Measurements from ENCODE around the gene STX12.
"Not testable (repeated sequence)": the region's sequence is repeated elsewhere in the genome, so short reads cannot be mapped to it uniquely, and the experiment has no call there.

STX12 gene

GRCh38 chr1:27776276-27776675 is 3.3 kb downstream of the STX12 start:
- not testable (repeated sequence) for DNase-seq

DNA sequence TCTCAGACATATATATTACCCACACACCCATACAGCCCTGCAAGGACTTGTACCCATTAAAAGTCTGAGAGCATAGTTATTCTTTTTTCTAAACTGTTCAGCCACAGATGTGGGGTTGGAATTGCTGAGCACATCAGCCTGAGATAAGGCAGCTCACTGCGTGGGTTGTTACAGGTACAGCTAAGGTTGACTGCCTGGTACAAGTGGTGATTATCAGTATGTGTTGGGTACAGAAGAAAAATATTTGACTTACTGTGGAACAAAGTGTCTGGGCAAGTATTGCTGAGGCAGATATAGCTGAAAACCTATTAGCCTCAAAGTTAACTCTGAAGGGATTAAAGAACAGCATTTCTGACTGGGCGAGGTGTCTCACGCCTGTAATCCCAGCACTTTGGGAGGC is 5.0 kb downstream of the STX12 start:
- DNase-seq = no peak

GRCh38 chr1:27779122-27779521 is 6.1 kb downstream of the STX12 start:
- DNase-seq = no peak

DNA sequence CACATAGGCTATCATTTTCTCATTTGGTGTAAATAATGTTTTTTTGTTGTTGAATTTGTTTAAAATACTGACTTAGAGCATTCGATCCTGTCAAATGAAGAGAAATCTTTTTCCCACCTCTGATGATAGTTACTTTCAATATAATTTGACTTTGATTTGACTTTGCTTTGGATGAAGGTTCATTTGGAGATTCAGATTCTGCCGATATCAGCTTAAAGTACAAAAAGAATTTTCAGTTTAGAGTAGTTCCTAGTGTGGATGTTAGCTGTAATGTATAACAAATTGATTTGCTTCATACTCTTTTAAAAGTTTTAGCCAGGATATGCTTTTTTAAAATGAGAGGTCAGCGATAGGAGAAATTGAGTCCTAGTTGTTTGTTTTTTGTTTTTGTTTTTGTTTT is 9.9 kb downstream of the STX12 start:
- DNase-seq = no peak

DNA sequence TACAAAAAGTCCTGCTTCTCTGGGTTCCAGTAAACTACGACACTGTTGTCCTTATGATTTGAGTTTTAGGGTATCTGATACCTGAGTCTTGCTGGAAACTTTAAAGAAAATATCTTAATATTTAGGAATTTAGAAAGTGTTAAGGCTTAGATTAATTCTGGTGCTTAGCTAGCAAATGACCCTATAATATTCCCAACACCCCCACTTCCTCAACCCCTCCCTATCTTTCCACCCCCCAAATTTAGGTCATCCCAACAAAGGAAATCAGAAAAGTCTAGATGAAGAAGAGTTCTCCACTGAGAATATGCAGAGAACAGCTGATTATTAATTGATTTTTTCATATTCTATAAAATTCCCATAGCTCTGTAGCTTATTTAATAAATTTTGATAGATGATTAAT is 11.7 kb downstream of the STX12 start:
- no peak for DNase-seq

GRCh38 chr1:27785781-27786455 is 12.9 kb downstream of the STX12 start:
- DNase-seq = no peak

- no peak for DNase-seq
These were observed 14.9 kb downstream of the STX12 start for GRCh38 chr1:27787895-27788294.

DNA sequence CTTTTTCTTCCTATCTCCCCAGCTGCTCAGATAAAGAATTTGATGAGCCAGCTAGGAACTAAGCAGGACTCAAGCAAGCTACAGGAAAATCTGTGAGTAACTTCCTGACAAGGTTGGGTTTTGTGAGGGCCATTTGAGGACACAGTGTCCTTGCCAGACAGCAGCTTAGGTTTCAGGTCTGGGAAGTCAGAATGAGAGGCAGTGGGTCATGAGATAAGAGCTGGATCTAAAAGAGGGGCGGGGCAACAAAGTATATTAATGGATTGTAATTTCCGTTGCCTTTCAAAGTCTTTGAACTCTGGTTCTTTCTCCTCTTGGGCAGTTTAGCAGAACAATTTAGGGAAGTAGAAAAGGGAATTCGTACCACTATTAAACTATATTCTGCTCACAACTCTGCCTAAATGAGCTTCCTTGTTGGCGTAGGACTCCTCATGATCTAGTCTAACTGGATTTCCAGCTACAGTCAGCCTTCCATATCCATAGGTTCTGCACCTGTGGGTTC is 16.6 kb downstream of the STX12 start:
- DNase-seq = no peak

DNA sequence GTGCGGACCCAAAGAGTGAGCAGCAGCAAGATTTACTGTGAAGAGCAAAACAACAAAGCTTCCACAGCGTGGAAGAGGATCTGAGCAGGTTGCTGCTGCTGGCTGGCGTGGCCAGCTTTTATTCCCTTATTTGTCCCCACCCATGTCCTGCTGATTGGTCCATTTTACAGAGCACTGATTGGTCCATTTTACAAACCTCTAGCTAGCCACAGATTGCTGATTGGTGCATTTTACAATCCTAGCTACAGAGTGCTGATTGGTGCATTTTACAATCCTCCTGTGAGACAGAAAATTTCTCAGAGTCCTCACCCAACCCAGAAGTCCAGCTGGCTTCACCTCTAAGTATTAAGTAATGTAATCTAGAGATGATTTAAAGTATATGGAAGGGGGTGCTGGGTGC is 17.3 kb downstream of the STX12 start:
- DNase-seq = not testable (repeated sequence)

- DNase-seq = no peak
These were observed 22.6 kb downstream of the STX12 start for GRCh38 chr1:27795601-27796000.

DNA sequence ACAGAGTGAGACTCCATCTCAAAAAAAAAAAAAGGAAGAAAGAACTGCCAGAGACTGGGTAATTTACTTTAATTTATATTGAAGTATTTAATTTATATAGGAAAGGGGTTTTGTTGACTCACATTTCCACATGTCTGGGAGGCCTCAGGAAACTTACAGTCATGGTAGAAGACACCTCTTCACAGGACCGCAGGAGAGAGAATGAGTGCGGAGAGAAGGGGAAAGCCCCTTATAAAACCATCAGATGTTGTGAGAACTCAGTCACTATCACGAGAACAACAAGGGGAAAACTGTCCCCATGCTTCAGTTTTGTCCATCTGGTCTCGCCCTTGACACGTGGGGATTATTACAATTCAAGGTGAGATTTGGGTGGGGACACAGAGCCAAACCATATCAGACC is 31.8 kb downstream of the STX12 start:
- peak in 1 of 2 experiments; percentile 11 for DNase-seq

GRCh38 chr1:27806758-27807157 is 33.7 kb downstream of the STX12 start:
- no peak for DNase-seq

- DNase-seq = no peak
These were observed 34.4 kb downstream of the STX12 start for GRCh38 chr1:27807385-27807784.

DNA sequence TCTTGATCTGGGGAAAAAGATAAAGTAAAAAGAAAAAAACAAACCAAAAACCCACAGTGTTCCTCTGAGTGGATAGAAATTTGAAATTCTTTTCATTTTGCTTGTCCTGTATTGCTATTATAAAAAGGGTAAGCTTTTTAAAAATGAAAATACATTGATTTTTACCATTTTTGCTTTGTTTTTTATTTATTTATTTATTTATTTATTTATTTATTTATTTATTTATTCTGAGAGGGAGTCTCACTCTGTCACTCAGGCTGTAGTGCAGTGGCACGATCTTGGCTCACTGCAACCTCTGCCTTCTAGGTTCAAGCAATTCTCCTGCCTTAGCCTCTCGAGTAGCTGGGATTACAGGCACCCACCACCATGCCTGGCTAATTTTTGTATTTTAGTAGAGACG is 35.1 kb downstream of the STX12 start:
- DNase-seq = not testable (repeated sequence)

DNA sequence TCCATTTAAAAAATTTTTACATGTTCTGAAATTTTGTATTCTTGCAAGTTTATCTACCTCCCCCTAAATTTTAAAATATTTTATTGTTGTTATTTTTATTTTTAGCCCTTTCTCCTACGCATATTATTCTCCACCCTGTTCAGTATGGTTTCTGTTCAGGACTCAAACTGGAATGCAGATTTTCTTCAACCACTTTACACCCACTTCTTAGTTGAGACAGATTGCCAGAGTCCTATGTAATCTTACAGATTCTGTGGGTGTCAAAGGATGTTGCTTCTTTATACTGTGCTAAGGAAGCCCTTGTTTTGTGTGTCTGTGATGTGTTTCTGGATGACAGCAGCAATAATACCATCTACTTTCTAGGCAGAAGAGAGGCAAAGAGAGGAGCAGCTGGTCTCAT is 36.9 kb downstream of the STX12 start:
- no peak for DNase-seq

GRCh38 chr1:27811741-27812500 is 38.9 kb downstream of the STX12 start:
- DNase-seq = peak in 1 of 2 experiments; percentile 7

- DNase-seq = no peak
These were observed 44.1 kb downstream of the STX12 start for GRCh38 chr1:27816921-27817630.

- no peak for DNase-seq
These were observed 48.8 kb downstream of the STX12 start for GRCh38 chr1:27821761-27822315.

DNA sequence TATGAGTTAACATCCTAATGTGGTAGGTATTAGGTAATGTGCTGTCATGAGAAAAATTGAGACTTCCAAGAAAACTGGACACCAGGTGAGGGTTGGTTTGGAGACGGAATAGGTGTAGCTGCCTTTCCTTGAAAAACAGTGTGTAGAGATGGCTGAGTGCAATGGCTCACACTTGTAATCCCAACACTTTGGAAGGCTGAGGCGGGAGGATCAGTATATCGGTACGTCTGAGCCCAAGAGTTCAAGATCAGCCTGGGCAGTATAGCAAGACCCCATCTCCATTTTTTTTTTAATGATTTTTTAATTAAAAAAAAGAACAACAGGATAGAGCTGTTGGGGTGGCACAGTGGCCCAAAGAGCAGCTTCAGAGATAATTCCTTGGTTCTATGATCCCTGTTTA is 50.8 kb downstream of the STX12 start:
- no peak for DNase-seq

GRCh38 chr1:27824411-27824810 is 51.4 kb downstream of the STX12 start:
- DNase-seq = no peak

GRCh38 chr1:27829339-27829960 is 56.4 kb downstream of the STX12 start:
- DNase-seq = not testable (repeated sequence)

DNA sequence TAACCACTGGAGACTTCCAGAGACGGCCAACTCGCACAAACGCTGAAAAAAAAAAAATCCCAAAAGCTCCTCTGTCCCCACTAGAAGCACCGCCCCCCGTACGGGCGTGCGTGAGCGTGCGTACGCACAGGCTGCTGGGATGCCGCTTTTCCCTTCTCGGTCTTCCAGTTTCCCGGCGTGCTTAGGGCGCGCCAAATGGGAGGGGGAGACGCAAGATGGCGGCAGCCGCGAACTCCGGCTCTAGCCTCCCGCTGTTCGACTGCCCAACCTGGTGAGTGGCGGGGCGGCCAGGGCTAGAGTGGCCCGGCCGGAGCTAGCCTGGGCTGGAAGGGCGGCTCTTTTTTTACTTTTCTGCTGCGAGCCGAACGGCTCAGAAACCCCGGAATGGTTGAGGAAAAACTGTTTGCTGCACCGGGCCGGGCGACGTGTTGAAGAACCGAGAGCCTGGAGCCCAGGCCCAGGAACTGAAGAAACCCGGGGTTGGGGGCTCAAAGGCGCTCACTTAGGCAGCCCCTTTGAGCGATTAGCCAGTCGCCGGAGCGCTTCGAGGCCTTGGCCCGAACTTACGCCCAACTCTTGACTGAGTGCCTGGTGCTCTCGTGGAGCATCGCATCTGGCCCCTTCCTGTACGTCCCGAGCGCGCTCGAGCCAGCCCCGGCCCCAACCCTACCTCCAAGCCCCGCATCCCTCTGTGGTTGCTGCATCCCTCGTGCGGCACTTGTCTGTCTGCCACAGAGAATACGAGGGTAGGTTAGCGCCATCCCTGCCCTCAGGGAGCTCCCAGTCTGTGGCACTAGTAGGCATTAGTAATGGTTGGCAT is 57.8 kb downstream of the STX12 start, which contains the start of gene PPP1R8:
PPP1R8 (plus strand) TSS at position 162 of the 820 bp plus-strand sequence; CDS start at position 216, 54 bp downstream.
- DNase-seq = peak; percentile 90 to 94
